Fibroblast of upper back skin (primary cell): ENCODE measurements around the gene TGM4.
A peak's percentile ranks its signal among the peaks of the same experiment; 100 is the strongest.

Source experiments
- DNase-seq: peaks from one replicate; pipeline ENCODE4 v3.0.0-alpha.2; 2013

TGM4 gene

GRCh38 chr3:44958386-44958785, 84.0 kb downstream of the TGM4 start:
- no peak for DNase-seq

- peak; percentile 49 for DNase-seq
These were observed 86.1 kb downstream of the TGM4 start for GRCh38 chr3:44960387-44961026.

- no peak for DNase-seq
These were observed 87.5 kb downstream of the TGM4 start for GRCh38 chr3:44961888-44962287.

- no peak for DNase-seq
These were observed 88.4 kb downstream of the TGM4 start for GRCh38 chr3:44962621-44963393.

- no peak for DNase-seq
These were observed 89.3 kb downstream of the TGM4 start for GRCh38 chr3:44963571-44964325.
